HL-60/S4 treated with phorbol 12-myristate 13-acetate at 8.2 ng/mL for 4 days and 3 days (cell line): ENCODE results near the gene RPL34.

Experiments used
- in situ Hi-C: fragments of 300-500 bp; cut with MboI; formaldehyde crosslinking; loops from 2 replicates; pipeline ENCODE4 v1.15.0; 2022; ENCODE audit warnings: low sequenced_read_pairs

RPL34 gene

DNA sequence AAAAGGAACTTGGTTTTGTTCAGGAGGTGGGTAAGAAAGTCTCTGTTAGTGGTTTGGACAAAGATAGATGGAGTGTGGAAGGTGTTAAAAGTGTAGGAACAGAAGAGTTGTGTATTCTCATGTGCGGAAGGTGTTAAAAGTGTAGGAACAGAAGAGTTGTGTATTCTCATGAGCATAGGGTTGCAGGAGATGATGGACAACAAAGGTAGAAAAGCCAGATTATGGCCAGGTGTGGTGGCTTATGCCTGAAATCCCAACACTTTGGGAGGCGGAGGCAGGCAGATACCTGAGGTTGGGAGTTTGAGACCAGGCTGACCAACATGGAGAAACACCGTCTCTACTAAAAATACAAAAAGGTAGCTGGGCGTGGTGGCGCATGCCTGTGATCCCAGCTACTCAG is 2.5 kb downstream of the RPL34 start:
- in situ Hi-C loops: no loop called here

DNA sequence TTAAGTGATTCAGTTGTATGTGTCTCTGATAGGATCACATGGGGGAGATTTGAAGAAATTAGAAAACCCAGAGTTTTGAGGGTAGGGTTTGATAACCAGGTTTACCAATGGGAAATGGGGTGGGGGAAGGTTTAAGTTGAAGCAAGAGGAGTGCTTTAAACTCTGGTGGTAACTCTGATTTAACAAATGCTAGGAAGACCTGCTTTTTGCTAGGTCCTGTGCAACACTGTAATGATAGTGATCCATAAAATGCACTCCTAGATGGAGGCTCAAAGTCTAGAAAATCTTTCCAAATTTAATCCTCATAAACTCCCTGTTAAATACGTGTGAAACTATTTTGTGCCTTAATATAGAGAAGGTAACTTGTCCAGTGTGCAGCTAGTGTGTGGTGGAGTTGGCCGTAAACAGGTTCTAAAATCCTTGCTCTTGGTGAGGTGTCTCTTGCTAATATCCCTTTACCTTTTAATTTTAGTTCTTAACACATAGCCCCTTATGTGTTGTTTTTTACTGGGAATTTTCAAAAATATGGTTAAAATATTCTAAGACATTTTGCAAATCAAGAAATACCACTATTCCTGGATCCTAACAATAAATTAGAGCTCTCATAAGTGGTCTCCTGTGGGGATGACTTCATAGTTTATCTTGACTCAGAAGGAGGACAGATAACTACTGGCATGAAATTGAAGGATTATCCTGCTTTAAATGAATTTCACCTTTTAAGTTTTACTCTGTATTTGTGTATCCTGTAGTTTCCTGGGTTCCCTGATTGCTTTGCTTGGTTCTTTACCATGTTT is 4.1 kb downstream of the RPL34 start:
- in situ Hi-C loops: no loop called here

DNA sequence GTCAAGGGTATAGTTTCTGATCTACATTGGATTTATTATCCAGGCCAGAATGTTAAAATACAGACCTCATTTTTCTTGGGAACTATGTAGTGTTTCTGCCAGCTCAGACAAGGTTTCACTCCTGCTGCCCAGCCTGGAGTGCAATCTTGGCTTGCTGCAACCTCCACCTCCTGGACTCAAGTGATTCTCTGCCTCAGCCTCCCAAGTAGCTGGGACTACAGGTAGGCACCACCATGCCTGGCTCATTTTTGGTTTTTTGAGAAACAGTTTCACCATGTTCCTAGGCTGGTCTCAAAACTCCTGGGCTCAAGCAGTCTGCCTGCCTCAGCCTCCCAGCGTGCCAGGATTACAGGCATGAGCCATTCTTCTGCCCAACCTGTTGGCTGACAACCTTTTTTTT is 5.7 kb downstream of the RPL34 start:
- in situ Hi-C loops: no loop called here

DNA sequence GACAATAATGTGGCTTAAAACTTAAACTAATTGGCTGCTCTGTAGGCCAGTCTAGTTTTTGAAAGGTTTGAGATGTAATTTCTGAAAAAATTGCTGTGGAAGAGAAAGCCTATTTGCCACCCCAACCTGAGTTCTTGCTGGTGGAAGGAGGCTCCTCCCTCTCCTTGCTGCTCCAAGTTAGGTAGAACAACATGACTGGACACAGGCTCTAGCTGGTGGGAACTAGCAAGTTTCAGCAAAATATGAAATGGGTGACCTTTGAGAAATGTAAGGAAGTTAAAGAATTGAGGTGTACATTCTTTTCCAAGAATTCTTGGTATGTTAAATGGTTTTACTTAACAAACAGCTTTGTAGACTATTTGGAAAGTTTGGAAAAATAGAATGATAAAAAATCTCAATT is 8.0 kb downstream of the RPL34 start:
- in situ Hi-C loops: no loop called here

DNA sequence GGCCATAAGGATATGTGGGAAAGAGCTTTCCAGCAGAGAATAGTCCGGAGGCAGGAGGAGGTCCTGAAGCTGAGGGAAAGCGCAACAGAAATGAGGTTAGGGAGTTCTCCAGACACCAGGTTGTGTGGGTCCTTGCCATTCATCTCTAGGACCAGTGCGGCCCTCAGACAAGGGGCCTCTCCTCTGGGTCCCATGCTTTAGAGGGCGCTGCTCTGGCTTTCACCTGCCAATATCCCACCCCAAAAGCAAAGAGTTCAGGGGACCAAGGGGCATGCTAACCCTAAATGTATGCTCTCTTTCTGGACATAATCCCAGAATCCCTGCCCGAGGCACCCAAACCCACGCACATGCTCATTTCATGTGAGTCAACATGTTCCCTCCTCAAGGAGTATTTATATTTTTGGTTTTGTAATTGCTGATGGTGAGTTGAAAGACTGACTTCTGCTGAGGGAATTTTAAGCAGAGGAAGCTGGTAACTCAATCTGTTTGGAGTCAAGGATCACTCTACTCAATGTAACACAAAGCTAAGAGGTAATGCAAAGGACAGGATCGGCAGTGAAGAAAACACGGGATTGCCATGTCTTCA is 14.8 kb downstream of the RPL34 start:
- in situ Hi-C loops: no loop called here

DNA sequence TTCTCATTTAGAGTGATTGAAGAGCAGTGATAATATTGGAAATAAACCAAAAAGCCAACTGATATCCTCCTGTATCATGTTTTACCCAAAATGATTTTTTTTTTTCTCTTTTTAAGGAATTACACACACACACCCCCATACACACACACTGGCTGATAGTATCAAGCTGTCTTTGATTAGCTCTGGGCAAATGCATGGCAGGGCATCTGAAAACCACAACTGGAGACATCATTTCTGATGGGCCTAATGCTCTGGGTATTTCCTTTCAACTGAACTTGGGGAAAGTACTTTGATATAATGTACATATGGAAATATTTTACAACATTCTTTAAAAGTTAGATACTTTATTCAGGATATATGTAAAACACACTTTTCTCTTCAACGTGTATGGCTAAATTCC is 15.9 kb downstream of the RPL34 start:
- in situ Hi-C loops: no loop called here

DNA sequence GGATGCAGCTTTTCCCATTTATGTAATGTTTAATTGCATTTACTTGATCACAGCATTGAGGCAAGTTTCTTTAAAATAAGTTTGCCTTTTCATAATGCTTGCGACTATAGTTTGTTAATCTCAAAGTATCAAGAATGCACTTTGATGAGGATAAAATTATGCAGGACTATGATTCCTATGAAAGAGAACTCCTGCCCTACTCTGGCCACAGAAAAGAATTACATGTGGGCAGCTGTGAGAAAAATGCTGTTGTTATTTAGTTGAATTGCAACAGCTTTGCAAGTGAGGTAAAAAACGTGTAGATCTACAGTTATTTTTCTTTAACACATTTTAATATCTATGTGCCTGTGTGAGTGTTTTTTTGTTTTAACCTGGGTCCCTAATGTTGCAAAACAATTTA is 17.5 kb downstream of the RPL34 start:
- in situ Hi-C loops: no loop called here

DNA sequence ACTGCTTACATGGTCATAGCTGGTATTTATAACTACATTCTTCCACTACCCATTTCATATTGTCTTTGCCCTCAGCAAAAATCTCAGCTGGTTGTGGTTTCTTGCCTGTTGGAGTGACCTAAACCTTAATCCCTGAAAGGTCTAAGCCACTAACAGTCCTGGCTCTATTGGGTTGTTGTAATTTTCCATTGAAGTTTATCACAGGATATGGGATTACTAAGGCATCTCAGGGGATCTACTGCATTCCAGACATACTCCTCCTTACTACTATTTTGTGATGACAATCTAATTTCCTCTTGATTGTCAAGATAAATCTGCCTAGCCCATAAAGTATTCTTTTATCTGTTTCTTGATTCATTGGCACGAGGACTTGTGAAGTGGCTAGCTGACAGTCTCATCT is 23.9 kb downstream of the RPL34 start:
- in situ Hi-C loops: no loop called here

DNA sequence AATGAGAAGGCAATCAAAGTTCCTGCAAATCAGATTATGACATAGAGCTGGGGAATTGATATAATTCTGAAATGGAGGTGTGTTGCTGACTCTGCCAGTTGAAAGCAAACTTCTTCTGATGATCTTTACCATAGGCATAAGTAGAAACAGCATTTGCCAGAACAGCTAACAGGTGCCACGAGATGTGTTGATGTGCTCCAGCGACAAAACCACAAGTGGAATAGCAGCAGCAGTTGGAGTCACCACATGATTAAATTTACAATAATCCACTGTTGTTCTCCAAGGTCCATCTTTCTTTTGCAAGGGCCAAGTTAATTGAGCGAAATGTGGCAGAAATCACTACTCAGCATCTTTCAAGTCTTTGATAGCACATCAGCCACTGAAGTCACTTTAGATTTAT is 26.3 kb downstream of the RPL34 start:
- in situ Hi-C loops: no loop called here

DNA sequence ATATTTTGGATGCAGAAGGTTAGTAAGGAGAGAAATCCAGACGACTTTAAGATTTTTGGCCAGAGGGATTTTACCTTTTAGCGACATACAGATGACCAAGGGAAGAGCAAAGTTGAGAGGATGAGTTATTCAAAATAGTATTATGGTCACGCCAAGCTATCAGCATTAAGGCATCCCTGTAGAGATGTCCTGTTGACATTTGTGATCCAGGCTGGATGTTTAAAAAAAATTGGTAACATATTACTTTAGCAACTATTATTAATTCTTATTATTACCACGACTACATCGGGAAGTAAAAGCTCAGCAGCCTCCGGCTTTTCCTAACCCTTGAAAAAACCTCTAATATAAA is 29.5 kb downstream of the RPL34 start:
- in situ Hi-C loops: no loop called here

DNA sequence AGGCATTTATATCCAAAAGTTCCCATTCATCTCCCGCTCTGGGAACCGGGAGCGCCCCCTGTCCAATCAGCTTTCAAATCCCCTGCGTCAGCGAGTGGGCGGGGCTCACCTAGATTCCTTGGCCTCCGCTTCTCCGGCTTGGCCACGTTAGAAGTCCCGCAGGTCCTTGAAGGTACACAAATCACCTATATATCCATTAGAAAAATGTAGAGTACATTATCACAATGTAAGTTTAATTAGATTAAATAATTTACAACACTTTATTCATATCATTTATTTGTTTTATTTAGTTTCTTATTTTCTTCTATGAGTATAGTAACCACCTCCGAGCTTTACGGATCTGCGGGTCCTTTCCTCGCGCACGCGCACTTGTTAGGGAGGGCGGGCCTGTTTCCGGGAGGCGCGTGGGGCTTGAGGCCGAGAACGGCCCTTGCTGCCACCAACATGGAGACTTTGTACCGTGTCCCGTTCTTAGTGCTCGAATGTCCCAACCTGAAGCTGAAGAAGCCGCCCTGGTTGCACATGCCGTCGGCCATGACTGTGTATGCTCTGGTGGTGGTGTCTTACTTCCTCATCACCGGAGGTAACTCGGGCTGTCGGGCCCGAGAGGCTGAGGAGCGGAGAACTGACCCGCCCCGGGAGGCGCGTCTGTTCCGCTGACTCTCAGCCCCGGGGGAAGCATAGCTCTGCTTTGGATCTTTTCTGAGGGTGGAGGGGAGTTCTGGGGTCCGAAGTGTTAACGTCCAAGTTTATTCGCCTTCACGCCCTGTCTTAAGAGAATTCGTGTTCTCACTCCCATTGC is 30.0 kb downstream of the RPL34 start, which contains the start of gene OSTC:
Gene OSTC, plus strand, starts transcription at position 388 of the 802 bp plus-strand sequence. Its CDS starts 57 bp downstream, at position 445.
- in situ Hi-C loops: no loop called here

DNA sequence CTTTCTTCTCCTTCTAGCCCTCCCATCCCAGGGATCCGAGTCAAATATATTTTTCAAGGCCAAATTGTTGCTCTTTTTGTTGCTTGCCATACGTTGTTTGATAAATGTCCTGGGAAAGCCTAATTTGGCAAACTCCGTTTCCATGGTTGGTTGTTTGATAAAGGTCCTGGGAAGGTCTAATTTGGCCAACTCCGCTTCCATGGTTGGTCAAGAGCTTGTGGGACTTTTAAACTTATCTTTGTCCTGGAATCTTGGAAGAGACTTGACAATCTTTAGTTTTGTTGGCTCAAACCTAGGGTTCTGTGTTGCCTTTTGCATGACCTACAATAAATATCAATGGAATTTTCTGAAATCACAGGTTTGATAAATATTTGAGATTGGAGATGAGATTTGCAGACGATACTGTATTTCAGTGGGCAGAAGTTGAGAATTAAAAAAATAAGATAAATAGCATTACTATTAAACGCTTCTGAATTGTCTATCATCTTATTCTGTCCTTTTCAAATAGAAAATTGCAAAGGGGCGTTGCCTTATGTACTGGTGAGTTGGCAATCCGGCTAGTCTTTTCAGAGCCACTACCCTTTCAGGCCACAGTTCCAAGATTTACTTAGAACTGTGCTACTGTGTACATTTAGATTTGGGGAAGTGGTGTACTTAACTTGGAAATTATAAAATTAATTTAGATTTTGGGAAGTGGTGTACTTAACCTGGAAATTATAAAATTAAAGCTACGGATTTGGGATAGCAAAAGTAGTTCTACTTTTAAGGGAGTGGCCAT is 30.8 kb downstream of the RPL34 start:
- in situ Hi-C loops: no loop called here

DNA sequence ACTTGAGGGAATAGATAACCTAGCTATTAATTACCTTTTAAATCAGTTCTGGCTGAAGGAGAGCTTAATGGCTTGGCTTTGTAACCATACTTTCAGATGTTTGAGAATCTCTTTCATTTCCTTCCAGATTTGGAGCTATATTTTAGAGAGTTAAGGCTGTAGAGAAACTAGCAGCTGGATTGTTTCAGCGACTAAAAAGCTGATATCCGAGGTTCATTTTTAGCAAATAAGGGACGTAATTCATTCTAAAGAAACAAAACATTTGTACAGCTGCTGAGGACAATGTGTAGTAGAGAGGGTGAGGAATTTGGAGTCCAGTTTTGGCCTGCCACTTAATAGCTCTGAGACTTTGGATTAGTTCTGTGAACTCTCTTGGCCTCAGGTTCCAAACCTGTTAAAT is 42.3 kb downstream of the RPL34 start:
- in situ Hi-C loops: no loop called here

DNA sequence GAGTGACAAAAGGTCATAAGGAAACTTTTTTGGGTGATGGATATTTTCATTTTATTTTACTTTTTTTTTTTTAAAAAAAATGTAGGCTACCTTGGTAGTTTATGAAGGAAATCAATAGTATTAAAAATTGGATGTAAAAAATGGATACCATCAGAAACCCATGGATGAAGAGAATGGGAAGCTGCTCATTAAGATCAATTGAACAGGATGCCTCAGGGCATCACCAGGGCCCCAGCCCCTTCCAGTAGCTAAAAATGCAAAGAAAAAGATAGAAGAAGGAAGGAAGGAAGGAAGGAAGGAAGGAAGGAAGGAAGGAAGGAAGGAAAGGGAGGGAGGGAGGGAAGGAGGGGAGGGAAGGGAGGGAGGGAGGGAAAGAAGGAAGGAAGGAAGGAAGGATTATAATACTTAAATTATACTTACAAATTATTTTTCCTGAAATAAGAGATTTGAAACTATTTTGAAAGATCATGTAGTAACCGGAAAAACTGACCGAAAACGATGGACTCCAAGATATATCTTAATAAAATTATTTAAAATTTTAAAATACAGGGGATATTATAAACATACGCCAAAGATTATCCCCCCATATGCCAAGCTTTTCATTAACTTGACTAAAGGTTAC is 54.1 kb downstream of the RPL34 start:
- in situ Hi-C loops: no loop called here
